ACC112 (cell line): ENCODE data around the gene TAS2R13.

Experiments used
- H2AFZ ChIP-seq: fragments of 200-600 bp; sonication (generic); one replicate; pipeline ENCODE4 v1.6.0; 2017; ENCODE audit warnings: antibody characterized with exemption, low read length; ENCODE audit not compliant: unreplicated experiment
- H3K27ac ChIP-seq: fragments of 200-600 bp; sonication (generic); 2 replicates; pipeline ENCODE4 v1.5.1; 2014; ENCODE audit warnings: low read depth, mild to moderate bottlenecking, antibody characterized with exemption, low read length, moderate library complexity
- H3K27me3 ChIP-seq: fragments of 200-600 bp; sonication (generic); 2 replicates; pipeline ENCODE4 v1.6.1; 2014; ENCODE audit warnings: mild to moderate bottlenecking, antibody characterized with exemption, low read length, moderate library complexity, mixed read lengths; ENCODE audit not compliant: insufficient read depth
- H3K36me3 ChIP-seq: fragments of 200-600 bp; sonication (generic); 2 replicates; pipeline ENCODE4 v1.6.1; 2016; ENCODE audit warnings: mild to moderate bottlenecking, antibody characterized with exemption, low read length, moderate library complexity, mixed read lengths; ENCODE audit not compliant: insufficient read depth
- H3K4me1 ChIP-seq: fragments of 200-600 bp; sonication (generic); one replicate; pipeline ENCODE4 v1.6.1; 2016; ENCODE audit warnings: low read length, mixed read lengths; ENCODE audit not compliant: insufficient read depth, unreplicated experiment, control insufficient read depth
- H3K4me3 ChIP-seq: fragments of 200-600 bp; sonication (generic); 2 replicates; pipeline ENCODE4 v1.5.1; 2014; ENCODE audit warnings: mild to moderate bottlenecking, low read depth, low read length
- H3K79me2 ChIP-seq: fragments of 200-600 bp; sonication (generic); one replicate; pipeline ENCODE4 v1.6.0; 2016; ENCODE audit warnings: low read length; ENCODE audit not compliant: control insufficient read depth, unreplicated experiment, insufficient read depth

Gene TAS2R13, protein sequence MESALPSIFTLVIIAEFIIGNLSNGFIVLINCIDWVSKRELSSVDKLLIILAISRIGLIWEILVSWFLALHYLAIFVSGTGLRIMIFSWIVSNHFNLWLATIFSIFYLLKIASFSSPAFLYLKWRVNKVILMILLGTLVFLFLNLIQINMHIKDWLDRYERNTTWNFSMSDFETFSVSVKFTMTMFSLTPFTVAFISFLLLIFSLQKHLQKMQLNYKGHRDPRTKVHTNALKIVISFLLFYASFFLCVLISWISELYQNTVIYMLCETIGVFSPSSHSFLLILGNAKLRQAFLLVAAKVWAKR

DNA sequence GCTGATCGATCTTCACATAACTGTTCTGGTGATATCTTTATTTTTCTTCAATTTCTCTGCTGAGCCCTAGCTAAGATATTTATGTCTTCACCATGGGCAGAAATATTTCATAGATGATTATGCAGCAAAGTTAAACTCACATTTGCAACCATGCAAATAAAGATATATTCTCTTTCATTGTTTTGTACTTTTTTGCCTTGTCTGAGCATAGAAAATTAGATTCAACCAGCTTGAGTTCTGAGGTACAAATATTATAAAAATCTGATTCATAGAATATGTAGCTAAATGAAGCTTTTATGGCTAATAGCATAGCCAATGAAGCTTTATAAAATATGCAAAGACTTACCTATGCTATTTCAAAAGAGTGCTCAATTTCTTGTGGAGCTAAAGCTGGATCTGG is at the start of gene TAS2R13:
Gene TAS2R13, minus strand, starts transcription at position 101 of the 400 bp plus-strand sequence. CDS start 264 bp downstream, outside the sequence.
- Histone ChIP-seq H3K79me2 (no peaks in the 10 kb centered on the region), H3K27me3 (no peaks in the 10 kb centered on the region), H3K4me3 (no peak within 1 kb of the TSS), H2AFZ (no peak within 1 kb of the TSS), H3K4me1 (no peaks in the 10 kb centered on the region), H3K36me3 (0 out of 2 replicates have a peak, but pooled peaks cover 5% of the 10 kb centered on the region), H3K27ac (no peak within 1 kb of the TSS)

DNA sequence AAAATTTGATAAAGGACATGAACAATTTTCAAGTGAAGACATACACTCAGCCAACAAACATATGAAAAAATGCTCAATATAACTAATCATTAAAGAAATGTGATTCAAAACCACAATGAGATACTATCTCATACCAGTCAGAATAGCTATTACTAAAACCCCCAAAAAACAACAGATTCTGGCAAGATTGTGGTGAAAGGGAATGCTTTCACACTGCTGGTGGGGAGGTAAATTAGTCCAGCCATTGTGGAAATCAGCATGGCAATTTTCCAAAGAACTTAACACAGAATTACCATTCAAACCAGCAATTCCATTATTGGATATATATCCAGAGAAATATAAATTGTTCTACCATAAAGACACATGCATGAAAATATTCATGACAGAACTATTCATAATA is 48.4 kb upstream of the TAS2R13 start:
- peaks cover 4% of the 10 kb centered on the region for H3K79me2 ChIP-seq
- no peaks in the 10 kb centered on the region for H3K27me3 ChIP-seq
- H3K4me1 ChIP-seq = no peaks in the 10 kb centered on the region

DNA sequence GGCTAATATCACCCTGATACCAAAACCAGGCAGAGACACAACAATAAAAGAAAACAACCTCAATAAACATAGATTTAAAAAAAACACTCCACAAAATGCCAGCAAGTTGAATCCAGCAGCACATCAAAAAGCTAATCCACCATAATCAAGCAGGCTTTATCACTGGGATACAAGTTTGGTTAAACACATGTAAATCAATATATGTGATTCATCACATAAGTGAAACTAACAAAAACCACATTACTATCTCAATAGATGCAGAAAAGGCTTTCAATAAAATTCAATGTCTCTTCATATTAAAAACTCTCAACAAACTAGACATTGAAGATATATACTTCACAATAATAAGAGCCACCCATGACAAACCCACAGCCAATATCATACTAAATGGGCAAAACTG is 46.7 kb upstream of the TAS2R13 start:
- Histone ChIP-seq H3K79me2 (peaks cover 4% of the 10 kb centered on the region), H3K27ac (no peak overlapping the region), H3K27me3 (no peaks in the 10 kb centered on the region), H3K36me3 (no peaks in the 10 kb centered on the region), H3K4me3 (no peak overlapping the region), H3K4me1 (no peaks in the 10 kb centered on the region), H2AFZ (no peak overlapping the region)

More for the DNA sequence above, 48.4 kb upstream of the TAS2R13 start:
- Histone ChIP-seq H3K27ac (no peak overlapping the region), H2AFZ (no peak overlapping the region), H3K4me3 (no peak overlapping the region), H3K36me3 (no peaks in the 10 kb centered on the region)

DNA sequence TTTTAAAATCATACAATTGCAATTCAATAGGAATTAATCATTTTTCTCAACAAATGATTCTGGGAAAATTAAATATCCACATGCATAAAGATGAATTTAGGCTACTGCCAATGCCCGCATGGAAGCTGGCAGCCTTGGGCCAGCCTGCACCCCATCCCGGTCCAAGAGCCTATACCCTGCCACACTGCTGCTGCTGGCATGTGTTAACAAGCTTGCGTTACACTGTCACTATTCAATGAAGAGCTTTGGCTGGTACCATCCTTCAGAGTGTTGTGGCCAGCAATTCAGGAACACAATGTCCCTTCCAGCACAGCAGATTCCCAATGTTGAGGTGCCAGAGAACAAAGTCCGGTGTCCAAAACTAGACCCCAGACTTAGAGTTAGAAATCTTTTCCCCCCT is 43.3 kb upstream of the TAS2R13 start:
- Histone ChIP-seq H3K27me3 (no peaks in the 10 kb centered on the region), H3K79me2 (peaks cover 4% of the 10 kb centered on the region), H3K27ac (no peak overlapping the region), H3K4me1 (no peaks in the 10 kb centered on the region), H2AFZ (no peak overlapping the region), H3K36me3 (peaks cover 2% of the 10 kb centered on the region; the same call in 1 of the 2 replicates), H3K4me3 (no peak overlapping the region)

DNA sequence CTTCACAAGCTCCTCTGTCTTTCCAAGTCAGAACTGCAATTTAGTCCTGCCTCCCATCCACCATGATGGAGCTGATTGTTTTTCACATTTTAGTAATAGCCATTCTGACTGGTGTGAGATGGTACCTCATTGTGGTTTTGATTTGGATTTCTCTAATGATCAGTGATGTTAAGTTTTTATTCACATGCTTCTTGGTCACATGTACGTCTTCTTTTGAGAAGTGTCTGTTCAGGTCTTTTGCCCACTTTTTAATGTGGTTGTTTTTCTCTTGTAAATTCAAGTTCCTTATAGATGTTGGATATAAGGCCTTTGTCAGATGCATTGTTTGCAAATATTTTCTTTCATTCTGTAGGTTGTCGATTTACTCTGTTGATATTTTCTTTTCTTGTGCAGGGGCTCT is 33.8 kb upstream of the TAS2R13 start:
- no peaks in the 10 kb centered on the region for H3K79me2 ChIP-seq
- peaks cover 5% of the 10 kb centered on the region for H3K36me3 ChIP-seq
- no peak overlapping the region for H2AFZ ChIP-seq
- no peak overlapping the region for H3K27ac ChIP-seq
- H3K4me1 ChIP-seq = peaks cover 7% of the 10 kb centered on the region
- H3K4me3 ChIP-seq = no peak overlapping the region
- H3K27me3 ChIP-seq = no peaks in the 10 kb centered on the region

DNA sequence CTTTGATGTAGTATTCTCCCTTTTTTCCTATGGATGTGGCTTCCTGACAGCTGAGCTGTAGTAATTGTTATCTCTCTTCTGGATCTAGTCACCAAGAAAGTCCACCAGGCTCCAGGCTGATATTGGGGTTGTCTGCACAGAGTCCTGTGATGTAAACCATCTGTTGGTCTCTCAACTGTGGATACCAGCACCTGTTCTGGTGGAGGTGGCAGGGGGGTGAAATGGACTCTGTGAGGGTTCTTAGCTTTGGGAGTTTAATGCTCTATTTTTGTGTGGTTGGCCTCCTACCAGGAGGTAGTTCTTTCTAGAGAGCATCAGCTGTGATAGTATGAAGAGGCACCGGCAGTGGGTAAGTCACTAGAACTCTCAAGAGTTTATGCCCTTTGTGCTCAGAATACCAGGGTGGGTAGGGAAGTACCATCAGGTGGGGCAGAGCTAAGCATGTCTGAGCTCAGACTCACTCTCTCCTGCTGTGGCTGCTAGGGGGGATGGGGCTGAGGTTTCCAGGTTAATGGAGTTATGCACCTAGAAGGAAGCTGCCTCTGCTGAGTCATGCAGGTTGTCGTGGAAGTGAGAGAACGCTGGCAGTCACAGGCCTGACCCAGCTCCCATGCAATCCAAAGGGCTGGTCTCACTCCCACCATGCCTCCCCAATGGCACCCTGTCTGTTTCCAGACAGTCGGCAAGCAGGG is 32.7 kb upstream of the TAS2R13 start:
- H3K79me2 ChIP-seq = no peaks in the 10 kb centered on the region
- H2AFZ ChIP-seq = no peak overlapping the region
- no peak overlapping the region for H3K4me3 ChIP-seq
- H3K36me3 ChIP-seq = peaks cover 3% of the 10 kb centered on the region
- no peaks in the 10 kb centered on the region for H3K27me3 ChIP-seq
- H3K27ac ChIP-seq = no peak overlapping the region
- peaks cover 7% of the 10 kb centered on the region for H3K4me1 ChIP-seq

DNA sequence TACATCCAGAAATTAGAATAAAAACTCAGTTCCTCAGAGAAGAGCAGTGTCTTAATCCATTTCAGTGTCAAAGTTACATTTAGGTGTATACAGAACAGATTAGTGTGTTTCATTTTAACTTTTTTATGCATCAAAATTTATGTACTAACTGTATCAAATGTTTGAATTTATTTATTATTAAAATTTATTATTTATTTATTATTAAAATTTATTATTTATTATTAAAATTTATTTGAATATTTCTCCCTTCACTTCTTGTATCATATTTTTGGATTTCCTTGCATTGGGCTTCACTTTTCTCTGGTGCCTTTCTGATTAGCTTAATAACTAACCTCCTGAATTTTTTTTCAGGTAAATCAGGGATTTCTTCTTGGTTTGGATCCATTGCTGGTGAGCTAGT is 32.0 kb upstream of the TAS2R13 start:
- H2AFZ ChIP-seq = no peak overlapping the region
- no peak overlapping the region for H3K4me3 ChIP-seq
- H3K4me1 ChIP-seq = peaks cover 7% of the 10 kb centered on the region
- H3K36me3 ChIP-seq = no peaks in the 10 kb centered on the region
- no peaks in the 10 kb centered on the region for H3K27me3 ChIP-seq
- H3K27ac ChIP-seq = no peak overlapping the region
- no peaks in the 10 kb centered on the region for H3K79me2 ChIP-seq

DNA sequence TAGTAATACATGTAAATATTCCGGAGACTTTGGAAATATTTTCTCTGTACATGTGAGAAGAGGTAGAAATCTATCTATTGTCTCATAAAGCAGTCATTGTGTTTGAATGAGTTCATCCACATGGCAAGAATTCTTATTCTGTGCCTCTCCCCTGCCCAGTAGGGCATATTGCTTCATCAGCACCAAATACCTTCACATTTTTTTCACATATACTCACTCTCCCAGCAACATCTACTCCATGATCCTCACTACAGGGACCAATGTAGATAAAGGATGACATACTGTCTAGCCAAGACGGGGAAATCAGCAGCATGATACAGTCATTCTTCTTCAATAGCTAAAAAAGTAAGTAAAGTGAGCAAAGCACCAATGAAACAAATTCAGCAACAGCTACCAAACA is 31.0 kb upstream of the TAS2R13 start:
- H3K27me3 ChIP-seq = no peaks in the 10 kb centered on the region
- H2AFZ ChIP-seq = no peak overlapping the region
- no peak overlapping the region for H3K27ac ChIP-seq
- no peak overlapping the region for H3K4me3 ChIP-seq
- H3K36me3 ChIP-seq = no peaks in the 10 kb centered on the region
- H3K79me2 ChIP-seq = no peaks in the 10 kb centered on the region
- H3K4me1 ChIP-seq = peaks cover 7% of the 10 kb centered on the region

DNA sequence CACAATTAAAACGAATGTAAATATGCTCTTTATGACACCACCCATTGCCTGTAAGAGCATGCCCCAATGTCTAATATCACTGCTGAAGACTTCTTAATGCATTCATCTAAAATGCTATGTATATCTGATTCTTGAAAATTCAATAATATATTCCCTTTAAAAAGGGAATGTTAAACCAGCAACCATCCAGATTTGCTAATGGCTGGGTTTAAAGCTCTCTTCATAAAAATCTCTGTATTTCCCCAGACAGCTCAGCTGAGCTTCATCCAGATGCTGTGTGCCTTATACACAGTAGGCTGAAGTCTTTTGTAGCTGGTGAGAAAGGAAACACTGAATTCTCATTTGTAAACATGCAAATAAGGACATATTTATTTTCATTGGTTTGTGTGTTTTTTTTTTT is 29.8 kb upstream of the TAS2R13 start, which contains the start of gene TAS2R14:
Gene TAS2R14, minus strand, starts transcription at position 101 of the 400 bp plus-strand sequence. Its CDS starts 56 bp downstream, at position 45.
- no peaks in the 10 kb centered on the region for H3K36me3 ChIP-seq
- no peak within 1 kb of the TSS for H2AFZ ChIP-seq

DNA sequence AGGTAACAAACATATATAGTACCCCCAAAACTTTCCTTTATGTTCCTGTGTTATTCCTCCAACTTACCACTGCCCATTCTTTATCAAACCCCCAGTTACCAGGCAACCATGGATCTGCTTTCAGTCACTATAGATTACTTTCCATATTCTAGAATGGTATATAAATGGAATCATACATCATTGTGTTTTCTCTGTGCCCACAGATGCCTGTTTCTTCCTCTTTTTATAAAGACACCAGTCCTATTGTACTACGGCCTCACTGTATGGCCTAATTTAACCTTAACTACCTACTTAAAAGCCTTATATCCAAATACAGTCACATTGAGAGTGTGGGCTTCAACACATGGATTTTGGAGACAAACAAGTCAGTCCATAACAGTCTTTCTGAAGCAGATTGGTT is 27.1 kb upstream of the TAS2R13 start:
- Histone ChIP-seq H3K79me2 (no peaks in the 10 kb centered on the region), H3K4me1 (peaks cover 7% of the 10 kb centered on the region), H3K36me3 (no peaks in the 10 kb centered on the region), H3K4me3 (no peak overlapping the region), H3K27me3 (no peaks in the 10 kb centered on the region), H3K27ac (no peak overlapping the region), H2AFZ (no peak overlapping the region)

More for the DNA sequence above, 29.8 kb upstream of the TAS2R13 start, which contains the start of gene TAS2R14:
- Histone ChIP-seq H3K4me3 (no peak within 1 kb of the TSS), H3K79me2 (no peaks in the 10 kb centered on the region), H3K4me1 (peaks cover 7% of the 10 kb centered on the region), H3K27ac (no peak within 1 kb of the TSS), H3K27me3 (no peaks in the 10 kb centered on the region)
